HG03565 (cell line): ENCODE measurements around the gene TGFB1.

ENCODE experiments used
- ATAC-seq: cut with Tn5 transposase; IDR thresholded peaks from one replicate; pipeline ENCODE4 v1.9.1; 2021; ENCODE audit warnings: mild to moderate bottlenecking, moderate library complexity; ENCODE audit not compliant: unreplicated experiment

The TGFB1 gene

GRCh38 chr19:41323023-41323422 is 30.7 kb downstream of the TGFB1 start:
- ATAC-seq, result no peak

GRCh38 chr19:41322451-41322850 is 31.3 kb downstream of the TGFB1 start:
- ATAC-seq, result no peak

- no peak for ATAC-seq
Measured at GRCh38 chr19:41321600-41322270, 32.0 kb downstream of the TGFB1 start.

GRCh38 chr19:41321204-41321599 is 32.5 kb downstream of the TGFB1 start:
- ATAC-seq, result no peak

GRCh38 chr19:41320568-41320967 is 33.2 kb downstream of the TGFB1 start:
- no peak for ATAC-seq

GRCh38 chr19:41320185-41320518 is 33.6 kb downstream of the TGFB1 start:
- ATAC-seq, result no peak

- no peak for ATAC-seq
Measured at GRCh38 chr19:41319500-41320184, 34.1 kb downstream of the TGFB1 start.

- ATAC-seq, result no peak
Measured at GRCh38 chr19:41318696-41319499, 34.8 kb downstream of the TGFB1 start.

- ATAC-seq, result no peak
Measured at GRCh38 chr19:41316306-41316920, 37.3 kb downstream of the TGFB1 start.

- no peak for ATAC-seq
Measured at GRCh38 chr19:41311613-41312012, 42.1 kb downstream of the TGFB1 start.

GRCh38 chr19:41311072-41311471 is 42.6 kb downstream of the TGFB1 start:
- ATAC-seq, result no peak

GRCh38 chr19:41310033-41310831 is 43.5 kb downstream of the TGFB1 start, which contains the start of gene CCDC97:
TSS of gene CCDC97 (plus strand) at chr19:41310172. CDS start at chr19:41310311, 139 bp downstream.
- peak; percentile 81 for ATAC-seq

- no peak for ATAC-seq
Measured at GRCh38 chr19:41309180-41310032, 44.3 kb downstream of the TGFB1 start.

GRCh38 chr19:41308450-41309179 is 45.1 kb downstream of the TGFB1 start:
- no peak for ATAC-seq

GRCh38 chr19:41307954-41308449 is 45.7 kb downstream of the TGFB1 start:
- ATAC-seq, result no peak

GRCh38 chr19:41307090-41307875 is 46.4 kb downstream of the TGFB1 start:
- no peak for ATAC-seq

- ATAC-seq, result no peak
Measured at GRCh38 chr19:41305927-41306793, 47.6 kb downstream of the TGFB1 start.
